A549 treated with RU486 at 1 μM for 4 hours (cell line): Measurements from ENCODE around the gene CENPK. TPM values are rescaled to one million over a fixed set of nuclear protein-coding genes. Genes with fewer than 3 reads are reported as not detected.

Experiments
- total RNA-seq: library from RNA; stranded (reverse); fragments of 200-300 nt; extraction: Qiagen RNA extraction; gene quantifications from 5 replicates; pipeline ENCODE4 v1.2.3, GENCODE V29; 2022; ENCODE audit warnings: low read depth

Gene CENPK
- 14.3 to 41.1 TPM (median 32.9 TPM) in 5 replicates for total RNA-seq

GRCh38 chr5:65562731-65563701 lies at the start of gene CENPK, which contains the start of gene PPWD1:
Gene CENPK (minus strand): TSS chr5:65563168. CDS start chr5:65554907, 8,261 bp downstream.
Gene PPWD1 (plus strand): TSS chr5:65563296. CDS start chr5:65563311, 15 bp downstream.

GRCh38 chr5:65481635-65482295 lies 81.2 kb downstream of the CENPK start, which contains the start of gene ADAMTS6:
Gene ADAMTS6 (minus strand): TSS chr5:65481920. CDS start chr5:65473673, 8,247 bp downstream.

Other genes with a start within 250 kb of the CENPK start
- 0.06 to 0.31 TPM (median 0.08 TPM) in 5 replicates for gene ADAMTS6, start 81.2 kb downstream of the CENPK start, total RNA-seq
- 14.4 to 21.7 TPM (median 17.7 TPM) in 5 replicates for gene PPWD1, start 128 bp upstream of the CENPK start, total RNA-seq
- gene TRIM23, start 61.2 kb upstream of the CENPK start, total RNA-seq: 5.2 to 8.5 TPM (median 7.6 TPM) in 5 replicates
- 1.5 to 3.6 TPM (median 2.2 TPM) in 5 replicates for gene SHLD3, start 61.9 kb upstream of the CENPK start, total RNA-seq
- 8.5 to 15.3 TPM (median 14.4 TPM) in 5 replicates for gene TRAPPC13, start 61.9 kb upstream of the CENPK start, total RNA-seq
- gene SGTB, start 158.9 kb upstream of the CENPK start, total RNA-seq: 6.3 to 8.2 TPM (median 7.5 TPM) in 5 replicates
- 49.5 to 74.9 TPM (median 63.0 TPM) in 5 replicates for gene NLN, start 159.0 kb upstream of the CENPK start, total RNA-seq